Upper lobe of left lung (tissue), 4 donors: ENCODE measurements around the gene GGTA1.

Source experiments
- CTCF ChIP-seq, 6 experiments: fragments of 450-650 bp in 4 of 6; fragments of 200-600 bp in 2 of 6; sonication (generic) in 2 of 6; IDR thresholded peaks; one replicate each; pipeline ENCODE4 v1.5.1; 2016 to 2019; ENCODE audit warnings: antibody characterized with exemption in 6 of 6
- EP300 ChIP-seq, 4 donors: sonication (generic); formaldehyde crosslinking; IDR thresholded peaks; one replicate each; pipeline ENCODE4 v1.5.1; 2017; ENCODE audit warnings: antibody characterized with exemption in 4 of 4, control low read depth in 2 of 4
- POLR2A ChIP-seq, 4 donors: fragments of 450-650 bp; IDR thresholded peaks; one replicate each; pipeline ENCODE4 v1.5.1; 2016 to 2017; ENCODE audit warnings: antibody characterized with exemption in 4 of 4, mild to moderate bottlenecking in 2 of 4
- POLR2AphosphoS5 ChIP-seq, 2 donors: sonication (generic); formaldehyde crosslinking; IDR thresholded peaks; one replicate each; pipeline ENCODE4 v1.5.1; 2017; ENCODE audit warnings: antibody characterized with exemption in 2 of 2

- no peak for TF ChIP-seq CTCF (IDR thresholded peaks at IDR 0.05)
- TF ChIP-seq POLR2AphosphoS5 (IDR thresholded peaks at IDR 0.05) = no peak
- no peak for TF ChIP-seq POLR2A (IDR thresholded peaks at IDR 0.05)
- no peak for TF ChIP-seq EP300 (IDR thresholded peaks at IDR 0.05)
Measured at GRCh38 chr9:121494192-121494591, 5.5 kb downstream of the GGTA1 start.
